HepG2 (cell line): ENCODE data around the gene ZNF773. TPM values are rescaled to one million over a fixed set of nuclear protein-coding genes. Genes with fewer than 3 reads are reported as not detected.
"Not testable (repeated sequence)": the region's sequence is repeated elsewhere in the genome, so short reads cannot be mapped to it uniquely, and the experiment has no call there.

Source experiments
- ARNT2 ChIP-seq: sonication (generic); formaldehyde crosslinking; IDR thresholded peaks from 2 replicates; pipeline ENCODE4 v1.8.0; 2022; ENCODE audit warnings: mild to moderate bottlenecking, low read depth, missing genetic modification reagents, moderate library complexity
- CREM ChIP-seq, 2 experiments: sonication (generic) in 1 of 2; formaldehyde crosslinking in 1 of 2; IDR thresholded peaks; 2 replicates each; pipeline versions ENCODE4 v1.4.0 to v1.6.1; 2016 to 2020; ENCODE audit warnings: antibody characterized with exemption in 1 of 2, mild to moderate bottlenecking in 1 of 2, missing genetic modification reagents in 1 of 2
- FOSL2 ChIP-seq: sonication (generic); formaldehyde crosslinking; IDR thresholded peaks from 2 replicates; pipeline ENCODE4 v1.4.0; 2020; ENCODE audit warnings: missing genetic modification reagents
- KDM3A ChIP-seq: IDR thresholded peaks from 2 replicates; pipeline ENCODE4 v1.6.1; 2018; ENCODE audit warnings: low read depth, missing compliant biosample characterization
- PHF20 ChIP-seq: sonication (generic); formaldehyde crosslinking; IDR thresholded peaks from 2 replicates; pipeline ENCODE4 v1.5.0; 2020; ENCODE audit warnings: mild to moderate bottlenecking, missing genetic modification reagents
- POLR2G ChIP-seq: fragments of 200-400 bp; formaldehyde crosslinking; IDR thresholded peaks from 2 replicates; pipeline ENCODE4 v1.6.1; 2018; ENCODE audit warnings: mild to moderate bottlenecking, low read depth, low read length, moderate library complexity
- SIN3A ChIP-seq: IDR thresholded peaks from 2 replicates; pipeline ENCODE4 v1.6.1; 2011; ENCODE audit warnings: low read depth, mild to moderate bottlenecking, control low read depth, low read length, borderline replicate concordance
- SOX6 ChIP-seq, 2 experiments: fragments of 450-650 bp in 1 of 2; sonication (generic) in 1 of 2; formaldehyde crosslinking in 1 of 2; IDR thresholded peaks; 2 replicates each; pipeline versions ENCODE4 v1.4.0 to v1.6.1; 2017 to 2020; ENCODE audit warnings: antibody characterized with exemption in 1 of 2, mild to moderate bottlenecking in 1 of 2, missing genetic modification reagents in 1 of 2
- SP2 ChIP-seq: sonication (generic); formaldehyde crosslinking; IDR thresholded peaks from 2 replicates; pipeline ENCODE4 v1.5.1; 2020; ENCODE audit warnings: mild to moderate bottlenecking, missing genetic modification reagents
- SP5 ChIP-seq: IDR thresholded peaks from 2 replicates; pipeline ENCODE4 v1.6.1; 2016; ENCODE audit warnings: low read depth, borderline replicate concordance
- SPEN ChIP-seq: sonication (generic); formaldehyde crosslinking; IDR thresholded peaks from 2 replicates; pipeline ENCODE4 v1.5.1; 2020; ENCODE audit warnings: low read depth, mild to moderate bottlenecking, missing genetic modification reagents
- TAF1 ChIP-seq: sonication (generic); formaldehyde crosslinking; IDR thresholded peaks from 2 replicates; pipeline ENCODE4 v1.4.0; 2020; ENCODE audit warnings: missing genetic modification reagents
- TSC22D2 ChIP-seq: sonication (generic); formaldehyde crosslinking; IDR thresholded peaks from 2 replicates; pipeline ENCODE4 v1.5.1; 2020; ENCODE audit warnings: missing genetic modification reagents, mild to moderate bottlenecking, borderline replicate concordance
- YEATS2 ChIP-seq: sonication (generic); formaldehyde crosslinking; IDR thresholded peaks from 2 replicates; pipeline ENCODE4 v1.4.0; 2020; ENCODE audit warnings: missing genetic modification reagents, borderline replicate concordance
- ZBTB20 ChIP-seq: sonication (generic); formaldehyde crosslinking; IDR thresholded peaks from 2 replicates; pipeline ENCODE4 v1.8.1; 2023; ENCODE audit warnings: missing genetic modification reagents, low read depth, mild to moderate bottlenecking, borderline replicate concordance
- ZFX ChIP-seq: sonication (generic); formaldehyde crosslinking; IDR thresholded peaks from 2 replicates; pipeline ENCODE4 v1.4.0; 2020; ENCODE audit warnings: mild to moderate bottlenecking, low read depth, missing genetic modification reagents, moderate library complexity
- ZNF441 ChIP-seq: sonication (generic); formaldehyde crosslinking; IDR thresholded peaks from 2 replicates; pipeline ENCODE4 v1.7.0; 2021; ENCODE audit warnings: missing genetic modification reagents, borderline replicate concordance
- polyA plus RNA-seq, 8 experiments: library from polyadenylated mRNA; depleted of rRNA in 3 of 8; stranded (reverse) in 7 of 8; unstranded in 1 of 8; fragments of >200 nt; fragmentation: Illumina TruSeq in 4 of 8; extraction: Trizol in 4 of 8; gene quantifications; 2 replicates each; pipeline versions ENCODE4 v1.2.1 to v1.2.3, GENCODE V29; 2011 to 2016; ENCODE audit warnings: low read depth in 4 of 8, missing spikeins in 1 of 8, mixed read lengths in 1 of 8; ENCODE audit not compliant: insufficient read depth in 1 of 8
- total RNA-seq, 5 experiments: library from RNA; depleted of rRNA; stranded (reverse); fragments of >200 nt; fragmentation: Illumina TruSeq; extraction: Trizol; gene quantifications; 2 replicates each; pipeline ENCODE4 v1.2.3, GENCODE V29; 2016; ENCODE audit warnings: low read depth in 1 of 5
- TF ChIP-seq, protein P1 (sequence below): IDR thresholded peaks from 2 replicates; pipeline ENCODE4 v1.6.1; 2016; ENCODE audit warnings: low read depth, borderline replicate concordance
- TF ChIP-seq, protein P2 (sequence below): IDR thresholded peaks from 2 replicates; pipeline ENCODE4 v1.6.1; 2016; ENCODE audit warnings: missing genetic modification reagents, missing compliant biosample characterization
- TF ChIP-seq, protein P3 (sequence below): sonication (generic); formaldehyde crosslinking; IDR thresholded peaks from 2 replicates; pipeline ENCODE4 v1.4.0; 2020; ENCODE audit warnings: mild to moderate bottlenecking, missing genetic modification reagents
- TF ChIP-seq, protein P4 (sequence below): IDR thresholded peaks from 2 replicates; pipeline ENCODE4 v1.6.1; 2018; ENCODE audit warnings: missing genetic modification reagents
- TF ChIP-seq, protein P5 (sequence below): sonication (generic); formaldehyde crosslinking; conservative IDR thresholded peaks from 2 replicates; pipeline ENCODE4 v1.8.0; 2022; ENCODE audit warnings: mild to moderate bottlenecking, moderate library complexity, missing genetic modification reagents

Gene ZNF773
- total and polyA plus RNA-seq, 2 of the 13 experiments (the other 11 are each of a cell fraction or from before 2014, with no cell fraction given) = 5.7 to 6.7 TPM

DNA sequence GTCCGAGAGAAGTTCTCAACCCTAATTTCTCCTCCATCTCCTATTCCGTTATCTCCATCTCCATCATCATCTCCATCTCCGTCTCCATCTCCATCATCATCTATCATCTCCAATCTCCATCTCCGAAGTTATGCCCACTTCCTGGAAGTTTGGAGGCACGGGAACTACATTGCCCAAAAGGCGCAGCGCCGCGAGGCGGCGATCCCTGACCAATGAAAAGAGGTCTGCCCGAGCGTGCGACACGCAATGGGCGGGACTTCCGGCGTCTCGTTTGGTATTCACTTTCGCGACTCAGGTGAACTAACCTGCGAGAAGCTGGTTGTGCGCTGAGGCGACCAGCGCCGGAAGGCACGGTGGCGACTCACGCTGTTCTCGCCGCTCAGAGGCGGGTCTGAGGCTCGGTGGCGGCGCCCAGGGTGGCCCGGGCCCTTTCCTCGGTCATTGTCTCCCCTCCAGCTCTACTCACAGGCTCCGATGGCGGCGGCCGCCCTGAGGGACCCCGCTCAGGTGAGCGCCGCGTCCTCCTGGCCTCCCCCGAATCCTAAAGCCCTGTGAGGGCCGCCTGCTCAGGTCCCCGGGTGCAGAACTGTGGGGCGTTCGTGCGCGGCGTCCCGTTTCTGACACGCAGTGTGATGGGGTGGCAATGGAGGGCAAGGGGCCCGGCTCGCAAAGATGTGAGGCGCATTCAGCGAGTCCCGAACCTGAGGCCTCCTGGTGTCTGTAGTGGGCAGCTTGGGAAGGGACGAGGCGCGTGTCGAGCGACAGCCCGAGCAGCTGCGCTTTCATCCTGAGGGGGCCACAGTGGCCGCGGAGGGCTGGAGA is 12.1 kb upstream of the ZNF773 start, which contains the start of gene ZNF419 (continued):
- peak; percentile 96 for TF ChIP-seq CREM (IDR thresholded peaks at IDR 0.05)
- TF ChIP-seq CREM (CRISPR knock-in tag; IDR thresholded peaks at IDR 0.05); SOX6 (IDR thresholded peaks at IDR 0.05): not testable (repeated sequence)
- TF ChIP-seq SP5 = peak; percentile 26; the same call in 1 of the 2 replicates
- TF ChIP-seq, protein P1, sequence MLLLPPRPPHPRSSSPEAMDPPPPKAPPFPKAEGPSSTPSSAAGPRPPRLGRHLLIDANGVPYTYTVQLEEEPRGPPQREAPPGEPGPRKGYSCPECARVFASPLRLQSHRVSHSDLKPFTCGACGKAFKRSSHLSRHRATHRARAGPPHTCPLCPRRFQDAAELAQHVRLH = peak; percentile 57; the same call in 1 of the 2 replicates
- peak; percentile 37; the same call in 1 of the 2 replicates for TF ChIP-seq ZNF441 (CRISPR knock-in tag)
- peak; percentile 98 for TF ChIP-seq SP2 (CRISPR knock-in tag)
- 0 out of 2 replicates have a peak, but pooled peaks have one; percentile 37 for TF ChIP-seq TSC22D2 (CRISPR knock-in tag)
- TF ChIP-seq TAF1 = peak; percentile 71; the same call in 1 of the 2 replicates
- TF ChIP-seq SPEN (CRISPR knock-in tag) = peak; percentile 74
- TF ChIP-seq, protein P2, sequence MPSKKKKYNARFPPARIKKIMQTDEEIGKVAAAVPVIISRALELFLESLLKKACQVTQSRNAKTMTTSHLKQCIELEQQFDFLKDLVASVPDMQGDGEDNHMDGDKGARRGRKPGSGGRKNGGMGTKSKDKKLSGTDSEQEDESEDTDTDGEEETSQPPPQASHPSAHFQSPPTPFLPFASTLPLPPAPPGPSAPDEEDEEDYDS (CRISPR knock-in tag) = peak; percentile 92
- TF ChIP-seq KDM3A = peak; percentile 56; the same call in 1 of the 2 replicates
- TF ChIP-seq ZFX (CRISPR knock-in tag) = peak; percentile 66; the same call in 1 of the 2 replicates
- TF ChIP-seq YEATS2 (CRISPR knock-in tag) = peak; percentile 91
- peak; percentile 59; the same call in 1 of the 2 replicates for TF ChIP-seq SIN3A
- peak; percentile 25; the same call in 1 of the 2 replicates for TF ChIP-seq ARNT2
- 0 out of 2 replicates have a peak, but pooled peaks have one; percentile 28 for TF ChIP-seq FOSL2 (CRISPR knock-in tag)
- peak; percentile 80 for TF ChIP-seq PHF20
- TF ChIP-seq, protein P3, sequence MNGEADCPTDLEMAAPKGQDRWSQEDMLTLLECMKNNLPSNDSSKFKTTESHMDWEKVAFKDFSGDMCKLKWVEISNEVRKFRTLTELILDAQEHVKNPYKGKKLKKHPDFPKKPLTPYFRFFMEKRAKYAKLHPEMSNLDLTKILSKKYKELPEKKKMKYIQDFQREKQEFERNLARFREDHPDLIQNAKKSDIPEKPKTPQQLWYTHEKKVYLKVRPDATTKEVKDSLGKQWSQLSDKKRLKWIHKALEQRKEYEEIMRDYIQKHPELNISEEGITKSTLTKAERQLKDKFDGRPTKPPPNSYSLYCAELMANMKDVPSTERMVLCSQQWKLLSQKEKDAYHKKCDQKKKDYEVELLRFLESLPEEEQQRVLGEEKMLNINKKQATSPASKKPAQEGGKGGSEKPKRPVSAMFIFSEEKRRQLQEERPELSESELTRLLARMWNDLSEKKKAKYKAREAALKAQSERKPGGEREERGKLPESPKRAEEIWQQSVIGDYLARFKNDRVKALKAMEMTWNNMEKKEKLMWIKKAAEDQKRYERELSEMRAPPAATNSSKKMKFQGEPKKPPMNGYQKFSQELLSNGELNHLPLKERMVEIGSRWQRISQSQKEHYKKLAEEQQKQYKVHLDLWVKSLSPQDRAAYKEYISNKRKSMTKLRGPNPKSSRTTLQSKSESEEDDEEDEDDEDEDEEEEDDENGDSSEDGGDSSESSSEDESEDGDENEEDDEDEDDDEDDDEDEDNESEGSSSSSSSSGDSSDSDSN (CRISPR knock-in tag) = peak; percentile 36; the same call in 1 of the 2 replicates
- peak; percentile 82 for TF ChIP-seq POLR2G
- TF ChIP-seq, protein P4, sequence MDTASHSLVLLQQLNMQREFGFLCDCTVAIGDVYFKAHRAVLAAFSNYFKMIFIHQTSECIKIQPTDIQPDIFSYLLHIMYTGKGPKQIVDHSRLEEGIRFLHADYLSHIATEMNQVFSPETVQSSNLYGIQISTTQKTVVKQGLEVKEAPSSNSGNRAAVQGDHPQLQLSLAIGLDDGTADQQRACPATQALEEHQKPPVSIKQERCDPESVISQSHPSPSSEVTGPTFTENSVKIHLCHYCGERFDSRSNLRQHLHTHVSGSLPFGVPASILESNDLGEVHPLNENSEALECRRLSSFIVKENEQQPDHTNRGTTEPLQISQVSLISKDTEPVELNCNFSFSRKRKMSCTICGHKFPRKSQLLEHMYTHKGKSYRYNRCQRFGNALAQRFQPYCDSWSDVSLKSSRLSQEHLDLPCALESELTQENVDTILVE (CRISPR knock-in tag) = peak; percentile 35; the same call in 1 of the 2 replicates
- TF ChIP-seq ZBTB20 (CRISPR knock-in tag) = peak; percentile 31; the same call in 1 of the 2 replicates
- TF ChIP-seq, protein P5, sequence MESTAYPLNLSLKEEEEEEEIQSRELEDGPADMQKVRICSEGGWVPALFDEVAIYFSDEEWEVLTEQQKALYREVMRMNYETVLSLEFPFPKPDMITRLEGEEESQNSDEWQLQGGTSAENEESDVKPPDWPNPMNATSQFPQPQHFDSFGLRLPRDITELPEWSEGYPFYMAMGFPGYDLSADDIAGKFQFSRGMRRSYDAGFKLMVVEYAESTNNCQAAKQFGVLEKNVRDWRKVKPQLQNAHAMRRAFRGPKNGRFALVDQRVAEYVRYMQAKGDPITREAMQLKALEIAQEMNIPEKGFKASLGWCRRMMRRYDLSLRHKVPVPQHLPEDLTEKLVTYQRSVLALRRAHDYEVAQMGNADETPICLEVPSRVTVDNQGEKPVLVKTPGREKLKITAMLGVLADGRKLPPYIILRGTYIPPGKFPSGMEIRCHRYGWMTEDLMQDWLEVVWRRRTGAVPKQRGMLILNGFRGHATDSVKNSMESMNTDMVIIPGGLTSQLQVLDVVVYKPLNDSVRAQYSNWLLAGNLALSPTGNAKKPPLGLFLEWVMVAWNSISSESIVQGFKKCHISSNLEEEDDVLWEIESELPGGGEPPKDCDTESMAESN (CRISPR knock-in tag) = 0 out of 2 replicates have a peak, but pooled peaks have one; percentile 33
- peak; percentile 27; the same call in 1 of the 2 replicates for TF ChIP-seq SOX6 (CRISPR knock-in tag; IDR thresholded peaks at IDR 0.05)
